ENCODE results near the gene USP21.

- TF ChIP-seq CTCF (CRISPR knock-in tag; IDR thresholded peaks at IDR 0.05) = no peak
- TF ChIP-seq, protein P1, sequence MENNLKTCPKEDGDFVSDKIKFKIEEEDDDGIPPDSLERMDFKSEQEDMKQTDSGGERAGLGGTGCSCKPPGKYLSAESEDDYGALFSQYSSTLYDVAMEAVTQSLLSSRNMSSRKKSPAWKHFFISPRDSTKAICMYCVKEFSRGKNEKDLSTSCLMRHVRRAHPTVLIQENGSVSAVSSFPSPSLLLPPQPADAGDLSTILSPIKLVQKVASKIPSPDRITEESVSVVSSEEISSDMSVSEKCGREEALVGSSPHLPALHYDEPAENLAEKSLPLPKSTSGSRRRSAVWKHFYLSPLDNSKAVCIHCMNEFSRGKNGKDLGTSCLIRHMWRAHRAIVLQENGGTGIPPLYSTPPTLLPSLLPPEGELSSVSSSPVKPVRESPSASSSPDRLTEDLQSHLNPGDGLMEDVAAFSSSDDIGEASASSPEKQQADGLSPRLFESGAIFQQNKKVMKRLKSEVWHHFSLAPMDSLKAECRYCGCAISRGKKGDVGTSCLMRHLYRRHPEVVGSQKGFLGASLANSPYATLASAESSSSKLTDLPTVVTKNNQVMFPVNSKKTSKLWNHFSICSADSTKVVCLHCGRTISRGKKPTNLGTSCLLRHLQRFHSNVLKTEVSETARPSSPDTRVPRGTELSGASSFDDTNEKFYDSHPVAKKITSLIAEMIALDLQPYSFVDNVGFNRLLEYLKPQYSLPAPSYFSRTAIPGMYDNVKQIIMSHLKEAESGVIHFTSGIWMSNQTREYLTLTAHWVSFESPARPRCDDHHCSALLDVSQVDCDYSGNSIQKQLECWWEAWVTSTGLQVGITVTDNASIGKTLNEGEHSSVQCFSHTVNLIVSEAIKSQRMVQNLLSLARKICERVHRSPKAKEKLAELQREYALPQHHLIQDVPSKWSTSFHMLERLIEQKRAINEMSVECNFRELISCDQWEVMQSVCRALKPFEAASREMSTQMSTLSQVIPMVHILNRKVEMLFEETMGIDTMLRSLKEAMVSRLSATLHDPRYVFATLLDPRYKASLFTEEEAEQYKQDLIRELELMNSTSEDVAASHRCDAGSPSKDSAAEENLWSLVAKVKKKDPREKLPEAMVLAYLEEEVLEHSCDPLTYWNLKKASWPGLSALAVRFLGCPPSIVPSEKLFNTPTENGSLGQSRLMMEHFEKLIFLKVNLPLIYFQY (CRISPR knock-in tag; IDR thresholded peaks at IDR 0.05; ENCODE audit: borderline replicate concordance) = no peak
Observed at GRCh38 chr1:161215076-161215475, 55.8 kb downstream of the USP21 start, which contains the start of gene FCER1G.
